ENCODE measurements around the gene ZNF541.

The ZNF541 gene, protein sequence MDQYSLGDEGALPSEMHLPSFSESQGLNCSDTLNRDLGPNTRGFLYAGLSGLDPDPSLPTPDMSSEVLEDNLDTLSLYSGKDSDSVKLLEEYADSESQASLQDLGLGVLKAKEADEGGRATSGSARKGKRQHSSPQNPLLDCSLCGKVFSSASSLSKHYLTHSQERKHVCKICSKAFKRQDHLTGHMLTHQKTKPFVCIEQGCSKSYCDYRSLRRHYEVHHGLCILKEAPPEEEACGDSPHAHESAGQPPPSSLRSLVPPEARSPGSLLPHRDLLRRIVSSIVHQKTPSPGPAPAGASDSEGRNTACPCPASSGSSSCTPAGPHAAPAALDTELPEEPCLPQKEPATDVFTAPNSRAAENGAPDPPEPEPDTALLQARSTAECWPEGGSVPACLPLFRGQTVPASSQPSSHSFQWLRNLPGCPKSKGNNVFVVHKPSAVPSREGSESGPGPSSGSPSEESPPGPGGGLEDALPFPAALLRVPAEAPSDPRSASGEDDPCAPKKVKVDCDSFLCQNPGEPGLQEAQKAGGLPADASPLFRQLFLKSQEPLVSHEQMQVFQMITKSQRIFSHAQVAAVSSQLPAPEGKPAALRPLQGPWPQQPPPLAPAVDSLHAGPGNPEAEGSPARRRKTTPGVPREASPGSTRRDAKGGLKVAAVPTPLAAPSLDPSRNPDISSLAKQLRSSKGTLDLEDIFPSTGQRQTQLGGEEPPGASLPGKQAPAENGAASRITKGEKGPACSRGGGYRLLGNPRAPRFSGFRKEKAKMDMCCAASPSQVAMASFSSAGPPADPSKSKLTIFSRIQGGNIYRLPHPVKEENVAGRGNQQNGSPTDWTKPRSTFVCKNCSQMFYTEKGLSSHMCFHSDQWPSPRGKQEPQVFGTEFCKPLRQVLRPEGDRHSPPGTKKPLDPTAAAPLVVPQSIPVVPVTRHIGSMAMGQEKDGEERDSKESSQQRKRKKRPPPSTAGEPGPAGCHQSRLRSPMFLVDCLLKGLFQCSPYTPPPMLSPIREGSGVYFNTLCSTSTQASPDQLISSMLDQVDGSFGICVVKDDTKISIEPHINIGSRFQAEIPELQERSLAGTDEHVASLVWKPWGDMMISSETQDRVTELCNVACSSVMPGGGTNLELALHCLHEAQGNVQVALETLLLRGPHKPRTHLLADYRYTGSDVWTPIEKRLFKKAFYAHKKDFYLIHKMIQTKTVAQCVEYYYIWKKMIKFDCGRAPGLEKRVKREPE (N-terminal part only)

GRCh38 chr19:47573071-47574026 lies at the start of gene ZNF541:
Gene ZNF541, minus strand, starts transcription at chr19:47573148. Its CDS starts 17,292 bp downstream, at chr19:47555856.
- peak; percentile 18 for DNase-seq (ENCODE audit: low read depth, low spot score)

- peak; percentile 69 for DNase-seq (ENCODE audit: low read depth, low spot score)
Observed at GRCh38 chr19:47619763-47620162, 46.8 kb upstream of the ZNF541 start.

GRCh38 chr19:47618771-47619170 lies 45.8 kb upstream of the ZNF541 start:
- no peak for DNase-seq (ENCODE audit: low read depth, low spot score)

GRCh38 chr19:47615714-47616113 lies 42.8 kb upstream of the ZNF541 start:
- DNase-seq (ENCODE audit: low read depth, low spot score): no peak

DNA sequence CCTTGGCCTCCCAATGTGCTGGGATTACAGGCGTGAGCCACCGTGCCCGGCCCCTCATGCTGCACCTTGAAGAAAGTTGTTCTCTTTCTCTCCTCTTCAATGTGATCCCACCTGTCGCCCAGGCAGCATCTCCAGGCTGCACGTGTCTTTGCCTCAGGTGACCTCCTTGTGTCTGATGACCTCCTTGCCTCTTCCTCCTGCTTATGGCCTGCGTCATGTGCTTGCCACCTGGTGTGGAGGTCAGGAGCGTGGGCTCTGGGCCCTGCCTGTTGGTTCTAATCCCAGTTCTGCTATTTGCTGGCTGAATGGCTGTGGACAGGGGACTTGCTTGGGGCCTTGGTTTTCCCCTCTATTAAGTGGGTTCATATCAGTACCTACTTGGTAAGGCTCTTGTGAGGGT lies 42.3 kb upstream of the ZNF541 start:
- DNase-seq (ENCODE audit: low read depth, low spot score): no peak

- DNase-seq (ENCODE audit: low read depth, low spot score): no peak
Observed at GRCh38 chr19:47614559-47614958, 41.6 kb upstream of the ZNF541 start.

GRCh38 chr19:47614021-47614295 lies 41.0 kb upstream of the ZNF541 start:
- DNase-seq (ENCODE audit: low read depth, low spot score): peak; percentile 41

DNA sequence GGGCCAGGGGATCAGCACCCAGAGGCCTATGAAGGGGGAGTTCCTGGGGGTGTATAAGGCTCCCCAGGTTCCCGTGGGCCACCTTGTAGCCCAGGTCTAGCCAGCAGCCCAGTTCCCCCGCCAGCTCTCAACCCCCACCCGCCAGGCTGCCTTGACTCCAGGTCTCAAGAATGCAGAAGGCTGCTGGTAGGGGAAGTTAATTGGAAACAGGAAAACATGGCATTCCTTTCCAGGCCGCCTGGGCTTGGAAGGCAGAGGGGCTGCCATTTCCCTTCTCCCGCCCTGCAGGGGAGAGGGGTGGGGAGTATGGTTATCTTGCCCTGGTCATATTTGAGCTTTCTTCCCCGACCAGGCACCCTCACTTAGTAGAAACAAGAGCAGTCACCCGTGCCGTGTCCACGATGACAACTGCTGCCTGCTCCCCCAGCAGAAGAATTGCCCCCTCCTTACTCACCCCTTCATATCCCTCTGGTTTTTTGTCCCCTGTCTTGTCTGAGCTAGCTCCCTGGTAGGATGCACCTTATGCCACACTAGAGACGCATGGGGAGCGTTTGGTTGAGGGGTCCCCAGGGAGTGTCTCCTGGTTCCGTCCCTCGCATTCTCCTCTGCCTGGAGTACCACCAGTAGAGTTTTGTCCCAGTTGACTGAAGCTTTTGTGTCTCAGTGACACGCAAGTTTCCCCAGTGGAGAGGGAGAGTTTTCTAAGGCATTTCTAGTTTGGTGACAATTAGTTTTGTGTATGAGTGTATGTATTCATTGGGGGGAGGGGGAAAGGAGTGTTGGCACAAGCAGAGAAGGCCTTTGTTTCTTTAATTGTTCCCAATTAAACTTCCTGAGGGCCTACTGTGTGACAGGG lies 40.4 kb upstream of the ZNF541 start:
- peak; percentile 92 for DNase-seq (ENCODE audit: low read depth, low spot score)

GRCh38 chr19:47610902-47611301 lies 38.0 kb upstream of the ZNF541 start:
- no peak for DNase-seq (ENCODE audit: low read depth, low spot score)

GRCh38 chr19:47609906-47610894 lies 37.3 kb upstream of the ZNF541 start:
- DNase-seq (ENCODE audit: low read depth, low spot score): peak; percentile 75

DNA sequence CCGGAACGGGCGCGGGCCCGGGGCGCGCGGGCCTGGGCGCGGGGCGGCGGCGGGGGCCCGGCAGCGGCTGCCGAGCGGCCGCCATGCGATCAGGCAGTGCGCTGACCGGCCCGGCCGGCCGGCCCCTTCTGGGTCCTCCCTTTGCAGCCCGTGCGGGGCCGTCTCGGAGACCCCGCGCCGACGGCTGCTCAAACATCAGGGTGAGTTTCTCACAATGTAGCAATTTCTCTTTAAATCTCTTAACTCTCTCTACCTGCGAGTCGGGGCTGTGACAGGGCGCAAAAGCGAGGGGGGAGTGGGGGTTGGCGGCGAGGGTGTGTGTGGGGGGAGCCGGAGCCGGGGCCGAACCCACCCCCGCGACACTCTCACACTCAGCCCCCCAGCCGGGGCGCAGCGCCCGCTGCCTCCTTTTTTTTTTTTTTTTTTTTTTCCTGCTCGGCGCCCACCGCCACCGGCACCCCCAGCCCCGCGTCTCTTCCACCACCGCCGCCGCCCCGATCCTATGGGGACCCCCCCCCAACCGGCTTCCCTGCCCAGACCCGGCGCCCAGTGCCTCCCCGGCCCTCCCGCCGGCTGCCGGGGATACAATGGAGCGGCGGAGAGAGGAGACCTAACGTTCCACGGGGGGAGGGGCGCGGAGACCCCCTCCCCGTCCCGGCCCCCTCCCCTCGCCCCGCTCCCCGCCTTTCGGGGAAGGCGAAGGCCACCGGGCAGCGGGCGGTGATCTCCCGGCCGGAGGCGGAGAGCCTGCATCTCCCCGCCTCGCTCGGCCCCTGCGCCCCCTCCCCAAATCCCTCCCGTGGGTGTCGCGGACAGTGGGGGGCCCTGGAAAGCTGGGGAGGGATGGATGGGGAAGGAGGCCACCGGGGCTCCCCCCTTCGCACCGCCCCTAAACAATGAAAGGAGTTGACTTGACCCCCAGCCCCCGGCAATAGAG lies 36.3 kb upstream of the ZNF541 start, which contains the start of gene BICRA:
Gene BICRA, plus strand, starts transcription at position 166 of the 937 bp plus-strand sequence. CDS start 64,441 bp downstream, outside the sequence.
- peak; percentile 68 for DNase-seq (ENCODE audit: low read depth, low spot score)

GRCh38 chr19:47608074-47608918 lies 35.3 kb upstream of the ZNF541 start:
- DNase-seq (ENCODE audit: low read depth, low spot score): peak; percentile 92

- no peak for DNase-seq (ENCODE audit: low read depth, low spot score)
Observed at GRCh38 chr19:47607564-47608073, 34.7 kb upstream of the ZNF541 start.

GRCh38 chr19:47603706-47604565 lies 31.0 kb upstream of the ZNF541 start:
- DNase-seq (ENCODE audit: low read depth, low spot score): no peak

GRCh38 chr19:47601180-47601904 lies 28.4 kb upstream of the ZNF541 start:
- DNase-seq (ENCODE audit: low read depth, low spot score): peak; percentile 41

Data from ELF-1 (cell line).